H1 (cell line): ENCODE results near the gene CD247. TPM values are rescaled to one million over a fixed set of nuclear protein-coding genes. Genes with fewer than 3 reads are reported as not detected.

Experiments used
- CHD7 ChIP-seq: fragments of 300-600 bp; sonication (generic); IDR thresholded peaks from 2 replicates; pipeline ENCODE4 v1.7.1; 2012; ENCODE audit warnings: low read length, moderate library complexity, mild to moderate bottlenecking, inconsistent platforms; ENCODE audit not compliant: insufficient replicate concordance
- KDM1A ChIP-seq: fragments of 200-600, 300-600 bp; sonication (generic); IDR thresholded peaks from 2 replicates; pipeline ENCODE4 v1.7.1; 2016; ENCODE audit warnings: mild to moderate bottlenecking, low read length, borderline replicate concordance
- MAX ChIP-seq: IDR thresholded peaks from 2 replicates; pipeline ENCODE4 v1.6.1; 2012; ENCODE audit warnings: inconsistent platforms
- NRF1 ChIP-seq: IDR thresholded peaks from 2 replicates; pipeline ENCODE4 v1.6.1; 2011; ENCODE audit warnings: mild to moderate bottlenecking, low read depth, low read length, improper control_type of control experiment
- PHF8 ChIP-seq: fragments of 200-600 bp; sonication (generic); conservative IDR thresholded peaks from 2 replicates; pipeline ENCODE4 v1.7.1; 2012; ENCODE audit warnings: low read depth, mild to moderate bottlenecking, inconsistent platforms, low read length, moderate library complexity
- POLR2A ChIP-seq, 2 experiments: IDR thresholded peaks; 1 replicate in 1 of 2; 2 replicates in 1 of 2; pipeline ENCODE4 v1.6.1; 2011; ENCODE audit warnings: low read depth in 2 of 2, low read length in 2 of 2, mild to moderate bottlenecking in 2 of 2; ENCODE audit errors: control extremely low read depth in 1 of 2
- RFX5 ChIP-seq: IDR thresholded peaks from 2 replicates; pipeline ENCODE4 v1.6.1; 2011; ENCODE audit warnings: low read depth, low read length, improper control_type of control experiment, borderline replicate concordance
- SAP30 ChIP-seq: fragments of 300-600 bp; sonication (generic); IDR thresholded peaks from 2 replicates; pipeline ENCODE4 v1.7.1; 2012; ENCODE audit warnings: low read length, moderate library complexity, mild to moderate bottlenecking, inconsistent platforms; ENCODE audit not compliant: insufficient read depth, insufficient replicate concordance
- SP2 ChIP-seq: IDR thresholded peaks from 2 replicates; pipeline ENCODE4 v1.6.1; 2012; ENCODE audit warnings: mild to moderate bottlenecking, low read length, inconsistent platforms
- SUZ12 ChIP-seq: fragments of 200-600 bp; sonication (generic); IDR thresholded peaks from 2 replicates; pipeline ENCODE4 v1.6.1; 2012; ENCODE audit warnings: mild to moderate bottlenecking, inconsistent platforms, low read length, moderate library complexity, mixed read lengths
- USF2 ChIP-seq: IDR thresholded peaks from 2 replicates; pipeline ENCODE4 v1.6.1; 2011; ENCODE audit warnings: low read length, improper control_type of control experiment
- polyA plus RNA-seq, 7 experiments: library from polyadenylated mRNA; depleted of rRNA in 3 of 7; stranded (reverse) in 5 of 7; unstranded in 2 of 7; fragments of >200 nt in 5 of 7; fragments of 200-250 nt in 2 of 7; gene quantifications; 1 replicate in 5 of 7; 2 replicates in 1 of 7; 4 replicates in 1 of 7; pipeline versions ENCODE4 v1.2.1 to v1.2.3, GENCODE V29; 2011 to 2013; ENCODE audit warnings: missing spikeins in 2 of 7, mixed read lengths in 2 of 7
- total RNA-seq: library from RNA; stranded (reverse); fragmentation: NEBNext Ultra II Directional; extraction: Animal tissue kit (Norgen Biotek cat#: 25700); gene quantifications from 2 replicates; pipeline ENCODE4 v1.2.1, GENCODE V29; 2021

Gene CD247
- total and polyA plus RNA-seq, 2 of the 8 experiments (the other 6 are each of a cell fraction or from before 2014, with no cell fraction given): 2.0 to 2.2 TPM

- TF ChIP-seq CHD7: no peak
- no peak for TF ChIP-seq NRF1
- TF ChIP-seq RFX5: no peak
- TF ChIP-seq POLR2A (IDR thresholded peaks at IDR 0.05; ENCODE audit: control extremely low read depth in 1 of 2, low read depth in 2 of 2, low read length in 2 of 2): no peak
- no peak for TF ChIP-seq SUZ12
- TF ChIP-seq PHF8: no peak
- TF ChIP-seq MAX: no peak
- no peak for TF ChIP-seq USF2
- no peak for TF ChIP-seq KDM1A
- no peak for TF ChIP-seq SAP30
- no peak for TF ChIP-seq SP2
Measured at GRCh38 chr1:167541610-167542009, 23.3 kb upstream of the CD247 start (continued).
